Measurements from ENCODE around the gene PDE6H. TPM values are rescaled to one million over a fixed set of nuclear protein-coding genes. Genes with fewer than 3 reads are reported as not detected.
A peak's percentile ranks its signal among the peaks of the same experiment; 100 is the strongest.

PDE6H gene
- total RNA-seq, 1 donor from 2014 or later = not detected

- intact Hi-C loops (cut with DNase I) = no loop called here
- DNase-seq (ENCODE audit: low spot score) (no peak), ATAC-seq (no peak)
Observed at GRCh38 chr12:14963520-14963919, 9.3 kb upstream of the PDE6H start.

GRCh38 chr12:14964406-14964805 is 8.4 kb upstream of the PDE6H start:
- DNase-seq (ENCODE audit: low spot score) = no peak
- intact Hi-C loops (cut with DNase I) = no loop called here
- no peak for ATAC-seq

- peak; percentile 31 for ATAC-seq
- intact Hi-C loops (cut with DNase I) = no loop called here
- DNase-seq (ENCODE audit: low spot score) = no peak
Observed at GRCh38 chr12:14965221-14965620, 7.6 kb upstream of the PDE6H start.

GRCh38 chr12:14968478-14968877 is 4.4 kb upstream of the PDE6H start:
- ATAC-seq (no peak), DNase-seq (ENCODE audit: low spot score) (no peak)
- intact Hi-C loops (cut with DNase I) = no loop called here

DNA sequence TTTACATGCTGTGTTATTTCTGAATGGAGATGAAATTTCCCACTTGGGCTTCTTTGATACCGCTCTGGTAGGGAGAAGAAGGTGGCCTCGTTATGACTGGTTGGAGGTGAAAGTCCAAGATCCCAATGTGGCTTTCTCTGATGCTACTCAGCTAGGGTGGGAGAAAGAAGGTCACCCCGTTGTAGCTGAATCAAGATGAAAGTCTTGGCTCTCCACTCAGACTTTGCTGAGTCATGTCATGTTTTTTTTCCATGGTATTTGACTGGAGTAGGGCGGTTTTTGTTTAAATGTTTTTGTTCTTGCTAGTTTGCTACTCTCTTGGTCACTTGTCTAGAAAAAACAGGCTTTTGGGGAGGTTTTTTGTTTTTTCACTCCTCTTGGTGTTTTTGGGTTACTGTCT is 2.4 kb upstream of the PDE6H start:
- DNase-seq (ENCODE audit: low spot score) = no peak
- no peak for ATAC-seq
- intact Hi-C loops (cut with DNase I) = no loop called here

DNA sequence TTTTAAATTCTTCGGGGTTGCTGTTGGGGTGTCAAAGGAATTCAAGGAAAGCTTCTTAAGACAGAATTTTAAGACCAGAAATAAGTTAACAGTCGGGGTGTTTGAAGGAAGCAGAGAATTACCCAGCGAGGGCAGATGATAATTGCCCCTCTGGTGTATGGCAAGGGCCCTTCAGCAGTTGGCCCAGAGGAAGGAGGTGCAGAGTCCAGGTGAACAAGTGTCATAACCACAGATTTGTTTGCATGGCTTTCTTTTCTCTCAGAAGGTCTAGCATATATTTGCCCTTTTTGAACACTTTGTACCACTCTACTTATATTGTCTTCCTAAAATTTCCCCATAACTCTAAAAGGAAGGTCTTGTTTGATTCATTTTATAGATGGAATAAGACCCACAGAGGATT is 1.8 kb downstream of the PDE6H start:
- DNase-seq (ENCODE audit: low spot score) (no peak), ATAC-seq (no peak)

DNA sequence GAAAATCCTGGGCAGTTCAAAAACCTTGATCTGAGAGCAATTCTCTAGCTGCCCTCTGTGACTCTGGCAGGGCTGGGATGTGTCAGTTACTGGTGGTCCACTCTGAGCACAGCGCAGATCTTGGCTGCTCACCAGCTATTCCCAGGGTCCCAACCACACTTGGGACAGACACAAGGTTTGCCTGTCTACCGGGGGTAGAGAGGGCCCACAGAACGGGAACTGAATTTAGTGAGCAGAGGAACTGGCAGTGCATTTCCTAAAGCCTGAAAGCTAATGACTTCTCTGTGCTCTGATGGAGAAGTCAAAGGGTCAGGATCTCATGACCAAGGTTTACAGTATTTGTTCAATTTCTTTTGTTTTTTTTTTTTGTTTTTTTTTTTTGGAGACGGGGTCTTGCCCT is 2.6 kb downstream of the PDE6H start:
- ATAC-seq (no peak), DNase-seq (ENCODE audit: low spot score) (no peak)
- intact Hi-C loops (cut with DNase I) = no loop called here

More for the DNA sequence above, 1.8 kb downstream of the PDE6H start:
- intact Hi-C loops (cut with DNase I) = no loop called here

DNA sequence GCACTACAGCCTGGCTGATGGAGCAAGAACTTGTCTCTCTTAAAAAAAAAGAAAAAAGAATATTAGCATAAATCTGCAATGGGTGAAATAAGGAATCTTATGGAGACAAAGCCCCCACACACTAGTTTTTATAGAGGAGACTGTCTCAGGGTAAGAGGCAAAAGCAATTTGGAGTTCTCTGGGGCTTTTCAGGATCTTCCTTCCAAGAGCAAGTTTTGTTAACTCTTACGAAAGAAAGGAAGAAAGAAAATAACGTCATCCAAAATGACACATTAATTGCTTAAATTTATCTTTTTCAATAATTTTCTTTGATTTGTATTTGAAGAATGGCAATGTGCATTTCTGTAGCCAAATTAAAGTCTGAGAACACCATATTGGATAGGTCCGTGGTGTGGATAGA is 3.8 kb downstream of the PDE6H start:
- DNase-seq (ENCODE audit: low spot score) (no peak), ATAC-seq (no peak)
- intact Hi-C loops (cut with DNase I) = no loop called here

GRCh38 chr12:14979468-14979867 is 6.6 kb downstream of the PDE6H start:
- intact Hi-C loops (cut with DNase I) = no loop called here
- DNase-seq (ENCODE audit: low spot score) (no peak), ATAC-seq (no peak)

GRCh38 chr12:14981049-14981448 is 8.2 kb downstream of the PDE6H start:
- no peak for ATAC-seq
- no peak for DNase-seq (ENCODE audit: low spot score)
- intact Hi-C loops (cut with DNase I) = no loop called here

GRCh38 chr12:14982562-14982961 is 9.7 kb downstream of the PDE6H start:
- DNase-seq (ENCODE audit: low spot score) = no peak
- no peak for ATAC-seq
- intact Hi-C loops (cut with DNase I) = no loop called here

GRCh38 chr12:14982991-14983390 is 10.1 kb downstream of the PDE6H start:
- DNase-seq (ENCODE audit: low spot score) = no peak
- ATAC-seq = no peak
- intact Hi-C loops (cut with DNase I) = no loop called here

DNA sequence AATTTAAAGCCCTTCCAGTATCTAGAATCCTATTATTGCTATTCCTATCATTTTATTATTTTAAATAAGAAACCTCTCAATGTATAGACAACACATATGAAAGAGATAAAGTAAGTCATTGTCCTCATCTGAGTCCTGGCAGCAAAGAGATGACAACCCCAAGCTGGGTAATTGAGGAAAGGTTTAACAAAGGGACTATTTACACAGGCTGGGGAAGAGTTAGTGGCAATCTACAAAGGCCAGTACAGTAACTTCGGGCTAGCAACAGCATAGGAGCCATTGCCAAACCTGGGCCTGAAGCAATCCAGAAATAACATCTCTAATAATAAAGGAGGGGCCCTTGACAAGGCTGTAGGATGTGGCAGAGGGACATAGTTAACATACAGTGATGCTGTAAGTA is 11.2 kb downstream of the PDE6H start:
- ATAC-seq (no peak), DNase-seq (ENCODE audit: low spot score) (no peak)
- intact Hi-C loops (cut with DNase I) = no loop called here

DNA sequence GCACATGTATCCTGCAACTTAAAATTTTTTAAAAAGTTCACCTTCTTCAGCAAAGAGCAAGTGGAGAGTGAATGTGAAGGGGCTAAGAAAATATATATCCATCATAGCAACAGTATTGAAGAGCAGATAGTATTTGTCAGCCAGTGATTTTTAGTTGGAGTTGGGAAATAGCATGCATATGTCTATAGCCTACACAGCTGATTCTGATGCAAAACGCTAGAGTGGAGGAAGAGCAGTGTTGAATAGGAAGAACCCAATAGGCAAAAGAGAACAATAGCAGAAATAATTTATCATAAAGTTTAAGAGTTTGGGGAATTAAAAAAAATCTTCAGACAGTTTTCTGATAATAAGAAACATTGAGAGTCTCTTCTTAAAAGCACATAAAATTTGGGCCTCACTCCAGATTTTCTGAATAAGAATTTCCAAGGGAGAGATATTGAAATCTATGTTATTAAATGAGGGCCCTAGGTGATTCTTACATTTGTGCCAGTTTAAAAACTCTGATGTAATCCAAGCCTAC is 12.0 kb downstream of the PDE6H start:
- ATAC-seq (no peak), DNase-seq (ENCODE audit: low spot score) (no peak)
- intact Hi-C loops (cut with DNase I) = no loop called here

GRCh38 chr12:14986449-14986848 is 13.6 kb downstream of the PDE6H start:
- no peak for DNase-seq (ENCODE audit: low spot score)
- intact Hi-C loops (cut with DNase I) = no loop called here
- ATAC-seq = no peak

DNA sequence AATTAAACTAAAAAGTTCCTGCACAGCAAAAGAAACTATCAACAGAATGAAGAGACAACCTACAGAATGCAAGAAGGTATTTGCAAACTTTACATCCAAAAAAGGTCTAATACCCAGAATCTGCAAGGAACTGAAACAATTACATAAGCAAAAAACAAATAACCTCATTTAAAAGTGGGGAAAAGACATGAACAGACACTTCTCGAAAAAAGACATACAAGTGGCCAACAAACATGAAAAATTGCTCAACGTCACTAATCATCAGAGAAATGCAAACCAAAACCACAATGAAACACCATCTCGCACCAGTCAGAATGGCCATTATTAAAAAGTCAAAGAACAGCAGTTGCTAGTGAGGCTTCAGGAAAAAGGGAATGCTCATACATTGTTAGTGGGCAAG is 15.2 kb downstream of the PDE6H start:
- no peak for DNase-seq (ENCODE audit: low spot score)
- ATAC-seq = no peak
- intact Hi-C loops (cut with DNase I) = no loop called here

DNA sequence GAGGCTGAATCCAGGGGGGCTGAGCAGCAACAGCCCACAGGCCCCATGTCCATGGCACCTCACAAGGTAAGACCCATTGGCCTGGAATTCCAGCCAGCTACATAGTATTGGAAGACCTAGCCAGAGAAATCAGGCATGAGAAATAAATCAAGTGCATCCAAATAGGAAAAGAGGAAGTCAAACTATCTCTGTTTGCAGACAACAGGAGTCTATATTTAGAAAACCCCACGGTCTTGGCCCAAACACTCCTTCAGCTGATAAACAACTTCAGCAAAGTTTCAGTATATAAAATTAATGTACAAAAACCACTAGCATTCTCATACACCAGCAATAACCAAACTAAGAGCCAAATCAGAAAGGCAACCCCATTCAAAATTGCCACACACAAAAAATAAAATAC is 16.9 kb downstream of the PDE6H start:
- DNase-seq (ENCODE audit: low spot score) (no peak), ATAC-seq (no peak)
- intact Hi-C loops (cut with DNase I) = loop anchor here (10.0 kb wide), 1 partner anchor 215 kb away; a partner anchor contains a TSS

- ATAC-seq = no peak
- intact Hi-C loops (cut with DNase I) = loop anchor here (10.0 kb wide), 1 partner anchor 216 kb away; a partner anchor contains a TSS
- no peak for DNase-seq (ENCODE audit: low spot score)
Observed at GRCh38 chr12:14991069-14991468, 18.2 kb downstream of the PDE6H start.

GRCh38 chr12:14992673-14993072 is 19.8 kb downstream of the PDE6H start:
- DNase-seq (ENCODE audit: low spot score) (no peak), ATAC-seq (no peak)
- intact Hi-C loops (cut with DNase I) = loop anchor here (10.0 kb wide), 1 partner anchor 218 kb away; a partner anchor contains a TSS

DNA sequence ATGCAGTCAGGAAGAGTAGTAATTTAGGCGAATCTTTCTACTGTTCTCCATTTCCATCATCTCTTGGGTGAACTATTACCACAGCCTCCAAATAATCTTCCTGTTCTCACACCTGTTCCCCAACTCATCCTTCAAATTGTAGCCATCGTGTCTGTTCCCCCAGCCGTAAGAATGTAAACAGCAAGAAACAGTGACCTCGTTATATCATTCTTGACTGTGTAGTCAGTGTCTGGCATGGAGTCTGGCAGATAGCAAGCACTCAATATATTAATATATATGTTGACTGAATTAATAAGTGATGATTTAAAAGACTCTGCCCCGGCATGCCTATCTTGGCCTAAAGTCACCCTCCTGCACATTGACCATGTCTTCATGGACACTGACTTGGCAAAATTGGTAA is 20.3 kb downstream of the PDE6H start:
- intact Hi-C loops (cut with DNase I) = loop anchor here (10.0 kb wide), 1 partner anchor 218 kb away; a partner anchor contains a TSS
- no peak for ATAC-seq
- DNase-seq (ENCODE audit: low spot score) = no peak

DNA sequence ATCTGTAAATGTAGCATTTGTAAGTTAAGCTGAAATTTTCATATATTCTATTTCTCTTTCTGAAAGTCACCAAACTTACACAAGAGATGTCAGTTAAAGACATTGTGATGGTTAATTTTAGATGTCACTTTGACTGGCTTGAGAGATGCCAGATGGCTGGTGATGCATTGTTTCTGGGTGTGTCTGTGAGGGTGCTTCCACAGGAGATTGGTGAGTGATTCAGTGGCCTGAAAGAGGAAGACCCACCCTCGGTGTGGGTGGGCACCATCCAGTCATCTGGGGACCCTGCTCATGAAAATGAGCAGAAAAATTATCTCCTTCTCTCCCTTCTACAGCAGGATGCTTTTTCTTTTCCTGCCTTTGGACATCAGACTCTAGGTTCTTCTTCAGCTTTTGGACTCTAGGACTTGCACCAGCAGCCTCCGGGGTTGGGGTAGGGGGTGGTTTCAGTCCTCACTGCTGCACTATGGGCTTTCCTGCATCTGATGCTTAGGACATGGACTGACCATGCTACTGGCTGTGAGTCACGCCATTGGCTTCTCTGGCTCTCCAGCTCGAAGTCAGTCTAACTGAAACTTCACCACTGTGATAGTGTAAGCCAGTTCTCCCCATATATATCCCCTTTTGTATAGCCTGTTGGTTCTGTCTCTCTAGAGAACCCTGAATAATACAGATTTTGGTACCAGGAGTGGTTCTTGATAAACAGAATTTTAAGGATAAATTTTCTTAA is 20.9 kb downstream of the PDE6H start:
- intact Hi-C loops (cut with DNase I) = loop anchor here (10.0 kb wide), 1 partner anchor 219 kb away; a partner anchor contains a TSS
- no peak for DNase-seq (ENCODE audit: low spot score)
- ATAC-seq = no peak

Measured in sciatic nerve (tissue), 2 donors.